GM19438 (cell line): ENCODE results near the gene DDX51.

ENCODE experiments used
- ATAC-seq: cut with Tn5 transposase; IDR thresholded peaks from one replicate; pipeline ENCODE4 v1.9.1; 2021; ENCODE audit warnings: low read depth; ENCODE audit not compliant: unreplicated experiment

Gene DDX51

DNA sequence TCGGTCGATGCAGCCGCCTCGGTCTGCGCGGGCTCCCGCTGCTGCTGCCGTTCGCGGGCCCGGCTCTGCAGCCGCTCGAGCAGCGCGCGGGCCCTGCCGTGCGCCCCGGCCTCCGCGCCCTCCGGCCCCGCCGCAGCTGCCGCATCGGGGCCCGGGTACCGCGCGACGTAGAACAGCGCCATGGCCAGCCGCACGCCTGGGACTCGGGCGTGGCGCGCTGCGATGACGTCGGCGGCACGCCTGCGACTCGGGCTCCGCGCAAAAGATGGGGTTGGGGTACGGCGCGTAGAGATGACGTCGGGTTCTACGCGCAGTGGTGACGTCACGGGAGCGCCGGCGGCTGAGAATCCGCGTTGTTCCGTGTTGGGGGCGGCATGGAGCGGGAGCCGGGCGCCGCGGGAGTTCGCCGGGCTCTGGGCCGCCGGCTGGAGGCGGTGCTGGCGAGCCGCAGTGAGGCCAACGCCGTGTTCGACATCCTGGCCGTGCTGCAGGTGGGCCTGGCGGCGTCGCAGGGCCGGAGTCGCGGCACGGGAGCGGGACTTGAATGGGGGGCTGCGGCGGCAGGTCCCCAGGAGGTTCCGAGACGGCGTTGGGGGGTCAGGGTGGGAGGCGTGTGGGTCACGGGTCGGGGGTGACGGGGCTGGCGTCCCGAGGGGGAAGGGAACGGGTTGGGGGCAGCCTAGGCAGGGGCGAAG is at the start of gene DDX51, which contains the start of gene NOC4L:
Gene DDX51 (minus strand): TSS at position 205 of the 695 bp plus-strand sequence. CDS start 23 bp downstream, at position 182.
Gene NOC4L (plus strand): TSS at position 343 of the 695 bp plus-strand sequence. CDS start 32 bp downstream, at position 375.
- ATAC-seq = peak; percentile 77

GRCh38 chr12:132191715-132192553 is 47.8 kb upstream of the DDX51 start:
- ATAC-seq = no peak

DNA sequence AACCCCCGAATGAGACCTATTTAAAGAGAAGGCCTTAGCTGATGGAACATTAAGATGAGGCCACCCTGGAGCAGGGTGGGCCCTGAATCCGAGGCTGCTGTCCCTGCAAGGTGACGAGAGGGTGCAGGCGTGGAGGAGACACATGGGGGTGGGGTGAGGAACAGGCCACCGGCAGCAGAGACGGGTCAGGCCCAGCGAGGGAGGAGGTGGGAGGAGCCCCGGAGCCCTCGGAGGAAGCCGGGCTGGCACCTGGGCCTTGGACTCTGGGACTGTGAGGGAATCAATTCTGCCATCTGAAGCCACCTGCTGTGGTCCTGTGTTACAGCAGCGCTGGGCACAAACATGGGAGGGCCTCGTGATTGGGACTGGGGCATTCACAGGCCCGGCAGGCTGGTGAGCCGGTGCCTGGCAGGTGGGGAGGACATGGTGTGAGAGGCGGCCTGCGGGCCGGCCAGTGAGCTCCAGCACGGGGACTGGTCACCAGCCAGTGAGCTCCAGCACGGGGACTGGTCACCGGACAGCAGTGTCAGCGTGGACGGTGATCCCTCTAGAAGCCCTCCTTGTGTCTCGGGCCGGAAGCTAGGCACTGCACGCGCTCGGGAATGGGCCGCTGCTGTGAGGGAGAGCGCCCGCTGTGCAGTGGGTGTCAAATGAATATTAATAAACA is 46.8 kb upstream of the DDX51 start:
- no peak for ATAC-seq

GRCh38 chr12:132190012-132190755 is 46.1 kb upstream of the DDX51 start:
- ATAC-seq = peak; percentile 21

GRCh38 chr12:132189378-132190011 is 45.4 kb upstream of the DDX51 start:
- ATAC-seq = peak; percentile 95

DNA sequence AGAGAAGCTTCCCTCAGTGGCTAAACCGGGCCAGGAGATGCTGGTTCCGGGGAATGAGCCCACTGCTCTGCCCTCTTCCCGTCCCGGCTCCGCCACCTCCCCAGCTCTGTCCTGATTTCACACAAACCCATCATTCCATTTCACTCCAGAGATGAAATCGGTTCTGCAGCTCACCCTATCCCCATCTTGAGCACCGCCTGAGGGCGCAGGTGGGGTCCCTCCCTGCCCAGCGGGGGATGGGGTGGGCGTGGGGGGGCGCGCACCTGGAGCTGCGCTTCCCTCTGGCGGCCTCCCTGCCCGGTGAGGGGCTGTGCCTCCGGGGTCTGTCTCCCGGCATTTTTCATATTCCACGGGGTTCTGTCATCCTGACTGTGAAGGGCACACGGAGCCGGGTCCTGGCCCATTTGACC is 44.8 kb upstream of the DDX51 start:
- no peak for ATAC-seq

DNA sequence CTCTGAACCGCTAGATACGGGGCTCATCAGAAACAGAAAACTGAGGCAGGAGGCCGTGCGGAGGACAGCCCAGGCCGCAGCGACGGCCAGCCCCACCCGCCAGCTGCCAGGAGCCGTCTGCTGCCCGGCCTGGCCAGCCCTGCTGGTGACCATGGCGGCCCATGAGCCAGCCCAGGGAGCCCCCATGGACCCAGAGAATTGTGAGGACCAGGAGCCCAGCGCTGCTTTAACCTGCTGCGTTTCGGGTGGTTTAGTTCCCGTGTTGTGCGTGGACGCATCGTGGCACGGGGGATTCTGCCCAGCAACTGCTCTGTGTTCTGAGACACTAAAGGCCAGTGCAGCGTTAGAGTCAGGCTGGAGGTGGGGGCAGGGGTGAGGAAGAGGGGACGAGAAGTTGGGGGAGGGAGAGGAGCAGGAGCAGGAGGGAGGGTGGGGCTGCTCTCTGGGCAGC is 44.4 kb upstream of the DDX51 start:
- no peak for ATAC-seq

GRCh38 chr12:132187646-132188450 is 43.7 kb upstream of the DDX51 start:
- no peak for ATAC-seq

GRCh38 chr12:132186857-132187620 is 42.9 kb upstream of the DDX51 start:
- no peak for ATAC-seq

DNA sequence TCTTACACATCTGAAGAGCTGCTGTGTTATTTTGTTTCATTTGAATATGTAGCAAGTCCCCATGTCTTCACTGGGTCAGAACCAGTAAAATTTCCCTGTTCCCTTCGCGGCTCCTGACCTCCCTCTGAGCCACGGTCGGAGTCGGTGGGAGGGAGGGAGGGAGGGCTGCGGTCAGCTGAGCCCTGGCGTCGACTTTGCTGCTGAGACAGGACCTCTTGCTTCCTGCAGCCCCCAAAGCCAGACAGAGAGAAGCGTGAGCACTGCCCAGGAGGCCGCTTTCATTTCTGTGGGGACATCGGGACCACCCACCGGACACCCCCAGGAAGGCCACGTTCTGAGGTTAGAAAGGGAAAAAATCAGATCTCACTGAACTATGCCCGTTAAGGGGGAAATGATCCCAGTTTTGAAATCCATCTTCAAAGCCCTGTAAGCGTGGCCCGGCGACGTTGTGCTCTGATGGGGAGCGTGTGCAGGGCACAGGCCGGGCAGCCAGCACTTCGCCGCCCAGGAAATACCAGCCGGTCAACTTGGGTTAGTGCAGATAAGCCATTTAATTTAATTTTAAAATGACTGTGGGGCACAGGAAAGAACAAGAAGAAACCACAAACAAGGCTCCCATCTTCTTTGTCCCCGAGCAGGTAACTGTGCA is 42.2 kb upstream of the DDX51 start:
- no peak for ATAC-seq

DNA sequence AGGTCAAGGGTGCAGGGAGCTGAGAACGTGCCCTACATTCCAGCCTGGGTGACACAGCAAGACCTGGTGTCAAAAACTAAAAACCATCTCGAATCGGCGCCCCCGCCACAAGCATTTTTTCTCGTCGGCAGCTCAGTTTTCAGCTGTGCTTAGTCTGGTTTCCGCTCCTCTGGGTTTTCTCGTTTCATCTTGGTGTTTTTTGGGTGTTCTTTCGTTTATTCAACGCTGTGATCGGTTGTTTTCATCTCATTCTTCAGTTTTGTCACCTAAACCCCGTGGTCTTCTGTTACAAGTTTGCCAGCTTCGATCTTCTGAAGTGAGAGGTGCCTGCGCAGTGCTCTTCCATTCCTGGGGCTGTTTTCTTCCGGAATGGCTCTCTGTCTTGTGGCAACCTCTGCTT is 41.6 kb upstream of the DDX51 start:
- no peak for ATAC-seq

- ATAC-seq = no peak
Measured at GRCh38 chr12:132182711-132183365, 38.7 kb upstream of the DDX51 start.

GRCh38 chr12:132182206-132182710 is 38.1 kb upstream of the DDX51 start:
- ATAC-seq = no peak

DNA sequence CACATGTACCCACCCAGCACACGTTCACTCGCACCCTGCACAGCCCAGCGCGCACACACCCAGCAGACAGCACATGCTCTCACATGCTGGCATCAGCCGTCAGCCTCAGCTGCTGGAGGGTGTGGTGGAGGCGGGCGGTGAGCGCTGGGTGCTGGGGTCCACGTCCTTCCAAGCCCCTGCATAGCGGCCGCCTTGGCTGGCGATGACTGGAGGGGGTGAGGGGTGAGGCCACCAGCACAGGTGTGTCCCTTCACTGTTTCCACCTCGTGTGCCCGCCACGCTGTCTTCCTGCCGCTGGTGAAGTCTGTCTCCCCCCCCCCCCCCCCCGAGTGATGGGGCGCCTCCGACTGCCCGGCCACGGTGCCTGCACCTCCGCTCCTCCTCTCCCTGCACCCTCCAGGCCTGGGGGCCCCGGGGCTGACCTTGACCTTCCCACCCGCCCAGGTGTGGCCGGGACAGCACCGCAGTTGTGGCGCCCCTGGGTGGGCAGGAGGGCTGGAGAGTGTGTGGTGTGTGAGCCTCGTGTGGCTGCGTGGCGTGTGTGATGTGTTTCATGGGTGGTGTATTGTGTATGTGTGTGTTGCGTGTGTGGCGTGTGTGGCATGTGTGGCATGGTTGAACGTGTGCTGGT is 37.6 kb upstream of the DDX51 start:
- ATAC-seq = no peak

DNA sequence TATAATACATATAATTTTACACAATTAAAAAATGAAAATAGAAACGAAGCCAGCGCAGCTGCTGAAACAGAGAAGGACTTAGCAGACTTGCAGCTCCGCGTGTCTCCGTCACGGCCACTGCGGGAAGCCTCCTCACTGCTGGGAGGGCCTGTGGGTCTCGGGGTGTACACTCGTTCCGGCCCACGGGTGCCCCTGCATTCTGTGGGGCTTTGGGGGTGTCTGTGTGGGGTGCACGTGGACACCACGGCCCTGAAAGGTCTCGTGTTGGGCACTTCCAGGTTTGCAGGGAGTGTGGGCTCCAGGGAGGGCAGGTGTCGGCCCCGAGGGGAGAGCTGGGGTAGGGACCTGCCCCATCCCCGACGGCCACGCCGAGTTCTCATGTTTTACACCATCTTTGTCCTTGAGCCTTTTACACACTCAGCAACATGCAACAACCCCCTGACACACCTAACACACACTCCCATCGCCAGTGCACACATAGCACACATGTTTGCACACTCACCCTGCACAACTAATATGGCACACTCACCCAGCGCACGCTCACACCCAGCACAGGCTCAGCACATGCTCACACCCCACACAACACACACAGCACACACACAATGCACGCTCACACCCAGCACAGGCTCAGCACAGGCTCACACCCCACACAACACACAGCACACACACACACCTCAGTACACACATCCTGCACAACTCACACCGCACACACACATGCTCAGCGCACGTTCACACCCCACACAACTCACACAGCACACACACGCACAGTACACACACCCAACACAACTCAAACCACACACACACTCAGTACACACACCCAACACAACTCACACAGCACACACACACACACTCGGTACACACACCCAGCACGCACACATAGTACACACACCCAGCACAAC is 36.8 kb upstream of the DDX51 start:
- ATAC-seq = no peak
